KOPT-K1 (cell line): ENCODE measurements around the gene PTGFR.

Source experiments
- H3K27ac ChIP-seq: fragments of 200-600 bp; sonication (generic); 2 replicates; pipeline ENCODE4 v1.5.1; 2016; ENCODE audit warnings: antibody characterized with exemption, mild to moderate bottlenecking, low read depth, low read length; ENCODE audit not compliant: poor library complexity, severe bottlenecking
- H3K36me3 ChIP-seq: fragments of 200-600 bp; sonication (generic); 2 replicates; pipeline ENCODE4 v1.5.1; 2017; ENCODE audit warnings: antibody characterized with exemption, mild to moderate bottlenecking, low read length, moderate library complexity; ENCODE audit not compliant: insufficient read depth
- H3K9me3 ChIP-seq: fragments of 200-600 bp; sonication (generic); 2 replicates; pipeline ENCODE4 v1.5.1; 2017; ENCODE audit warnings: antibody characterized with exemption, low read length, mild to moderate bottlenecking; ENCODE audit not compliant: insufficient read depth, poor library complexity, severe bottlenecking

PTGFR gene, protein sequence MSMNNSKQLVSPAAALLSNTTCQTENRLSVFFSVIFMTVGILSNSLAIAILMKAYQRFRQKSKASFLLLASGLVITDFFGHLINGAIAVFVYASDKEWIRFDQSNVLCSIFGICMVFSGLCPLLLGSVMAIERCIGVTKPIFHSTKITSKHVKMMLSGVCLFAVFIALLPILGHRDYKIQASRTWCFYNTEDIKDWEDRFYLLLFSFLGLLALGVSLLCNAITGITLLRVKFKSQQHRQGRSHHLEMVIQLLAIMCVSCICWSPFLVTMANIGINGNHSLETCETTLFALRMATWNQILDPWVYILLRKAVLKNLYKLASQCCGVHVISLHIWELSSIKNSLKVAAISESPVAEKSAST

DNA sequence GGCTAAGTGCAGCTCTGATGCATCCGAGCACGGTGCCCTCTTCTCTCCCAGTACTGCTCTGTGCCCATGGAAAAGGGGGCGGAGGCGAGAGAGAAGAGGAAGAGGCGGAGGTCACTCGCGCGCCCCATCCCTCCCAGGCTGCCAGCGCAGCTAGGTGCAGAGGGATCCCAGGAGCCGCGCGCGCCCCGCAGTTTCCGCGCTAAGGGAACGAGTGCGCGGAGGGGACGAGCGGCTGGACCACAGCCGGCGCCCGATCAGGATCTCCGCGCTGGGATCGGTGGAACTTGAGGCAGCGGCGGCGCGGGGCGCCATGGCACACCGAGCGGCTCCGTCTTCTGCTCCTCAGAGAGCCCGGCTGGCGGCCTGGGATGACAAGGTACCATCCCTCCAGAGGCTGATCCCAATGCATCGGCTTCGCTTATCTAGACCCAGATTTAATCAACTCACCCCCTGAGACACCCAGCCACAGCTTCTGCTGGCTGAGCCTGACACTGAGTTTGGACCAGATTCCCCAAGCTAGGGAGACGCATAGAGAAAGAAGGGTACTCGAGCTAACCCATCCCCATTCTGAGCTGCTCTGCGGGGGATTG lies at the start of gene PTGFR:
Gene PTGFR, plus strand, starts transcription at position 114 of the 590 bp plus-strand sequence. CDS start 1,770 bp downstream, outside the sequence.
- Histone ChIP-seq H3K27ac (no peak within 1 kb of the TSS), H3K9me3 (no peaks in the 10 kb centered on the region), H3K36me3 (no peaks in the 10 kb centered on the region)

DNA sequence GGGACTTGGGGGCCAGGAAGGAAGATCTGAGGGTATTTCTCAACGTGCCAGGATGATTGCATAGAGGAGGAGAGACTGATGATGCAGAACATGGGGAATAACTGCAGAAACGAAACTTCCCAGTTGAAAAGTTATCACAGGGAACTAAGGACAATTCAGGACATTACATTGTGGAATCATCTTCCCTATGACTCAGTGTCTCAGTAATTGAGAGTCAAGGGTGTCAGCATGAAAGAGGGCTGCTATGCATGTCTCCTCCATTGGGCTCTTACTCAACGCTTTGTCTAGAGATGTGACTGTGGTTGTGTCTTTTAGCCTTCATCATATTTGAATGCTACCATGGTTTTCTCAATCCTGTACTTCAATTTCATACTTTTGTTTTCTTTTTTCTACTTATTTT lies 48.9 kb upstream of the PTGFR start:
- H3K36me3 ChIP-seq = no peaks in the 10 kb centered on the region
- H3K9me3 ChIP-seq = no peaks in the 10 kb centered on the region
- H3K27ac ChIP-seq = no peak overlapping the region

DNA sequence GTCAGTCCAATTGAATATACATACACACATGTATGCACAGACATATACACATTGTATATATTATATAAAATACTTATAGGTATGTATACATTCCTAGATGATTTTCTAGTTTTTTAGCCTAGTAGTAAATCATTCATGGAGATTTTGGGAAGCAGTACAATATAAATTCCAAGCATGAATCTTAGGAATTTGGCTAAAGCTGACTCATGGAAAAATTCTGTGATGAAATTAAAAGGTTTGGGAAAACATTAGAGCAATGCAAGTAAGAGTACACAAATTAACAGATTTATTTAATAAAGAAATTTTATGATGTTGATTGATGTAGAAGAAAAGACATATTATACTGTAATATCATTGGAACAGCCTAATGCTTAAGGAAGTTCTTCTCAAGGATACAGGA lies 43.7 kb upstream of the PTGFR start:
- H3K9me3 ChIP-seq = no peaks in the 10 kb centered on the region
- no peaks in the 10 kb centered on the region for H3K36me3 ChIP-seq
- H3K27ac ChIP-seq = no peak overlapping the region

DNA sequence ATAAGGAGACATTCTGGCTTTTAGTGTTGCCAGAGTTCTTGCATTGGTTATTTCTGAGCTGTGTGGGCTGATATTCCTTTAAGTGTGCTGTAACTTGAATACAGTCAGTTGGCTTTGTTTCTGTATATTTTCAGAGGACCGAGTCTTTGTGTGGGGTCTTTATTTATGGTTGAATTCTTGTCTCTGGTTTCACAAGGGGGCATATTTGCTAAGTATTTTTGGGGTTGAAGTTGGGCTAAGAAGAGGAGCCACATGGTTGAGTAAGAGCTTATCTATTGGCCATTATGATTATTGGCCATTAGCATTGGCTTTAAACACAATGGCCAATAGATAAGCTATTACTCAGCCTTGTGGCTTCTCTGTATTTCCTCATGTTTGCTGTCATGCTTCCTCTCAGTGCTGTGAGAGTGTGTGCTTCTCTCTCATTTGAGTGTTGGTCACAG lies 26.3 kb upstream of the PTGFR start:
- peaks cover 9% of the 10 kb centered on the region for H3K9me3 ChIP-seq
- no peak overlapping the region for H3K27ac ChIP-seq
- H3K36me3 ChIP-seq = no peaks in the 10 kb centered on the region

DNA sequence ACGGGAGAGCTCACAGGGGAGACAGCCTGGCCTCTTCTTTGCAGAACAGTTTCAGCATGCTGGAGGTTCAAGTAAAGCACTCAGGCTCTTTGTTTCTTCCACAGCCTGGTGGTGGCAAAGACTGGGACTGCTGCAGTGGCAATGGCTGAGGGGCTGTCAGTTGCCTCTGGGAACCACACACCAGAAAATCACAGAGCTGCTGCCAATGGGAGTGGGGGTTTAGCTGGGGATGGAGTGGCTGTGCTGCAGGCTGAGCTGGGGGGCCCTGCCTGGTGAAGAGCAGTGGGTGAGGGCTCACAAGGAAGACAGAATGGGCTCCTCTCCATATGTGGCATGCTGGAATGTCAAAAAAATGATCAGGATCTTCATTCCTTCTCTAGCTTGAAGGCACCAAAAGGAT lies 25.6 kb upstream of the PTGFR start:
- Histone ChIP-seq H3K27ac (no peak overlapping the region), H3K36me3 (no peaks in the 10 kb centered on the region), H3K9me3 (peaks cover 9% of the 10 kb centered on the region)

DNA sequence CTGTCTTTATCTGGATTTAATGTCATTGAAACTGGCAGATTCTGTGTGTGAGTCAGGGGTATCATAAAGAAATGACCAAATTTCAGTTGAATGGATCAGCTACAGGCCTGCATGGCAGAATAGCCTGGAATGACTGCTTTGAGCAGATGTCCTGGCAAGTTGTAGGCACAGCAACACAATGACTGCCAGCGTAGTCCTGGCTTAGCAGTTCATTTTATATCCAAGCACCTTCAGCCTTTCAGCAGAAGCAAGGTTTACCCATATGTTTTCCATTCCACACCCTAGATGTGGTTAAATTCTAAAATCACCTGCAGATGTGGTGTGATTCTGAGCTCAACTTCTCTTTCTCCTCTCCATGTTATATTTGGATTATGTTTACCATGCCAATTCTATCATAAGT lies 22.3 kb upstream of the PTGFR start:
- no peaks in the 10 kb centered on the region for H3K9me3 ChIP-seq
- no peak overlapping the region for H3K27ac ChIP-seq
- no peaks in the 10 kb centered on the region for H3K36me3 ChIP-seq

DNA sequence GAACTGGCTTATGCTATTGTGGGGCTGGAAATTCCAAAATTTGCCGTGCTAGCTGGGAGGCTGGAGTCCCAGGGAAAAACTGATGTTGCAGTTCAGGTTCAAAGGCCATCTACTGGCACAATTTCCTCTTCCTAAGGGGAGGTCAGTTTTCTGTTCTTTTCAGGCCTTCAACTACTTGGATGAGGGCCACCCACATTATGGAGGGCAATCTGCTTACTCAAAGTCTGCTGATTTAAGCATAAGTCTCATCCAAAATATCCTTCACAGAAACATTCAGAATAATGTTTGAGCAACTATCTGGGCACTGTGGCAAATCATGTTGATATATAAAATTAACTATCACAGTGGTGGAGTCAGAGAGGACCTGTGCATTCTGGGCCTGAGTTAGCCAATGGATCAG lies 21.2 kb upstream of the PTGFR start:
- Histone ChIP-seq H3K36me3 (no peaks in the 10 kb centered on the region), H3K9me3 (no peaks in the 10 kb centered on the region), H3K27ac (no peak overlapping the region)

DNA sequence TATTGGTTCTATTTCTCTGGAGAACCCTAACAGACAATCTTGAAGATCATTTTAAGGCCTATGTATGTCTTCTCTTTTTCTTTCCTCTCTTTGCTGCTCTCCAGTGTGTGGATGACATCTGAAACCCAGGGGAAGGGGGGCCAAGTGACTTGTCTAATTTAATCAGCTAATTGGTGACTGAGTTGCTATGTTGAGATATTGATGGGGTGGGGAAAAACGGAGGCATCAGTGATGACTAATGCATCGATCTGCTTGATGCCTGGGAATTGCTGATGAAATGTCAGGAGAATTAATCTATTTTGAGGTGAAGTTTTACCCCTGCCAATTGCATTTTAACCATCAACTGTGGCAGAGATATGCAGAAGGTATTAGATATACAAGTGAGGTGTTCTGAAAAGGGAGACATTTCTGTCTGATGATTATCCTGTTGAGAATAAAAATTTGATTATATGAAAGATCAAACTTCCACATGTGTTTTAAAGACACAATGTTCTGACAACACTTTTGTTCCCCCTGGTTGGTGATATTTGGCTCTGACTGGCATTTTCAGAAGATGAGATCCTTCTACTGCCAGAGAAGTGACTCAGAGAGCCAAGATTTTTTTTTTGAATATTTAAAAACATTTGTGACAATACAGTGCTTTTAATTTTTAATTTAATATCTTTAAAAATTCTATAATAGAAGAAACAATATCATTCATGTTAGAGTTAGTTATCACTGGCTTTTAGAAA lies 18.7 kb upstream of the PTGFR start:
- Histone ChIP-seq H3K36me3 (no peaks in the 10 kb centered on the region), H3K27ac (no peak overlapping the region)

DNA sequence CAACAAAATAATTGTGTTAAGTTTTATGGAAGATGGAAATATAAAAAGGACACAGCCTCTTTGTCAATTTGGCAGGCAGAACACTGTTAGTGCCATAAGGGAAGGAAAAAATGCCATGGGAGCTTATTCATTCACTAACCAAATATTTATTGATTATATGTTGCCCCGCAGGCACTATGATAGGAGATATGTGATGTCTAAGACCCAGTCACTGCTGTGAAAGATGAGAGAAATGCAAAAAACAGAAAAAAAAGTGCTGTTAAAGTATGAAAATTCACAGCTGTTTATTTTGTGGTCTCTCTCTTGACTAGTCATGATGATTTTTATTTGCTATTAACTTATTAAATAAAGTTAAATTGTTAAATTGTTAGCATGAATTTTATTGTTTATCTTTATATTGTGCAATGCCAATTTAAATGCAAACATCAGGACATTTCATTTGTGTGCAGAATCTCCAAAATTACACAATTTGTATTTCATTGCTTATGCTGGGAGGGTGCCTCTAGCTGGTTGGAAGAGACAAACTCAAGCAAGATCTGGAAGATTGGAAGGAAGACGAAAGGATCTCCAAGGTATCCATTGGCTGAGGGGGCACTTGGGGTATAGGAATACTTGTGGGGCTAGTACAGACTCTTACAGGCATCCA lies 17.8 kb upstream of the PTGFR start:
- Histone ChIP-seq H3K27ac (no peak overlapping the region), H3K9me3 (no peaks in the 10 kb centered on the region), H3K36me3 (no peaks in the 10 kb centered on the region)

More for the DNA sequence above, 18.7 kb upstream of the PTGFR start:
- no peaks in the 10 kb centered on the region for H3K9me3 ChIP-seq

DNA sequence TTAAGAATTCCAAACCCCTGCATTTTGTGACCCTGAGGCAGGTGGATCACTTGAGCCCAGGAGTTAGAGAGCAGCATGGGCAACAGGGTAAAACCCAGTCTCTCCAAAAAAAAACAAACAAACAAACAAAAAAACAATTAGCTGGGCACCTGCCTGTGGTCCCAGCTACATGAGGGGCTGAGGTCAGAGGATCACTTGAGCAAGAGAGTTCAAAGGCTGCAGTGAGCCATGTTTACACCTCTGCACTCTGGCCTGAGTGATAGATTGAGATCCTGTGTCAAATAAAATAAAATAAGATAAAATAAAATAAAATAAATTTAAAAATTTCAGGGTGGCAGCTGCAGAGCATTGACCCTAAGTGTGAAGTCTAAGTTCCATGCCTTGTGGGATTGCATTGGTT lies 16.7 kb upstream of the PTGFR start:
- Histone ChIP-seq H3K9me3 (no peaks in the 10 kb centered on the region), H3K27ac (no peak overlapping the region), H3K36me3 (no peaks in the 10 kb centered on the region)

DNA sequence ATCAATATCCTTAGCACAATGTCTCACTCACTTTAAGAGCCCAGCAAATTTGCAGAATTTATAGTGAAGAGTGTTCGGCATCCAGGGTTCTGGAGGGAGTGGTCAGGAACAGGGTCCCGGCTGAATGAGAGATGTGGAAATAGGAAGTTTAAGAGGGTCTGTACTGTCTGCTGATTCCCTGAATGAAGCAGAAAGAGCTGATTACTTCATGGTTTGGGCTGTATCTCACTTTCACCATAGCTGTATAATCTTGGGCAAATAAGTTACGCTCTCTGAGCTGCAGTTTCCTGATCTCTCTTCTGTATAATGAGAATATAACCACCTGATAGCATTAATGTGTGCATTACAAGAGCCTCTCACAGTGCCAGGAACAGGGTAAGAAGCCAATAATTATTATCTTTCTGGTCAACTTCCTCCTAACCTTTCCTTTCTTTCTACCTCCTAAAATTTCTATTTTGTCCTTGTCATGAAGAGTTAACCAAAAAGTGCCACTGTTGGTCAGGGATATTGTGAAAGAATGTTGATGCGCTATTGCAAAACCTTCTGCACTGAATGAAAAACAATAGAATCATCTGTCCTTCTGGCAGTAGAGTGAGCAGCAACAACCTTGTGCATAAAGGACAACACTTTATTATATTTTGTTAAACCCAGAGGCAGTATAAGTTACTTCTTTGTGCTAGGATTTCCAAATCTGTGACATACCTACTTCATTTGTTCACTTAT lies 14.7 kb upstream of the PTGFR start:
- Histone ChIP-seq H3K27ac (no peak overlapping the region), H3K36me3 (no peaks in the 10 kb centered on the region), H3K9me3 (no peaks in the 10 kb centered on the region)

DNA sequence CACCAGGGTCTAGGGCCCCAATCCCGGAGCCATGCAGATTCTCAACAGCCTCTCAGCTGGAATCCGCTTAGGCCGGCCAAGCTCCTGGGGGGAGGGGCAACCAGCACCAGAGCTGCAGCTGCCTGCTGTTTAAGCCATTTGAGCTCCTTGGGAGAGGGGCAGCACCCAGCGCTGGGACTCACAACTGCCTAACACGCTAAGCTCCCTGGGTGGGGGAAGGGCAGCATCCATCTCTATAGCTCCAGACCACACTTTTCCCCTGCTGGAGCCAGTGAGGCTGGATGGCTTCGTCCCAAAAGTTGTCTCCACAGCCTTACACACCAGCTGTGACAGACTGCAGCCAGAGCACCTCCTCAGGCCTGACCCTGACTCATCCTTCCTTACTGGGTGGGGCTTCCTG lies 6.9 kb upstream of the PTGFR start:
- H3K9me3 ChIP-seq = no peaks in the 10 kb centered on the region
- no peaks in the 10 kb centered on the region for H3K36me3 ChIP-seq
- no peak overlapping the region for H3K27ac ChIP-seq

DNA sequence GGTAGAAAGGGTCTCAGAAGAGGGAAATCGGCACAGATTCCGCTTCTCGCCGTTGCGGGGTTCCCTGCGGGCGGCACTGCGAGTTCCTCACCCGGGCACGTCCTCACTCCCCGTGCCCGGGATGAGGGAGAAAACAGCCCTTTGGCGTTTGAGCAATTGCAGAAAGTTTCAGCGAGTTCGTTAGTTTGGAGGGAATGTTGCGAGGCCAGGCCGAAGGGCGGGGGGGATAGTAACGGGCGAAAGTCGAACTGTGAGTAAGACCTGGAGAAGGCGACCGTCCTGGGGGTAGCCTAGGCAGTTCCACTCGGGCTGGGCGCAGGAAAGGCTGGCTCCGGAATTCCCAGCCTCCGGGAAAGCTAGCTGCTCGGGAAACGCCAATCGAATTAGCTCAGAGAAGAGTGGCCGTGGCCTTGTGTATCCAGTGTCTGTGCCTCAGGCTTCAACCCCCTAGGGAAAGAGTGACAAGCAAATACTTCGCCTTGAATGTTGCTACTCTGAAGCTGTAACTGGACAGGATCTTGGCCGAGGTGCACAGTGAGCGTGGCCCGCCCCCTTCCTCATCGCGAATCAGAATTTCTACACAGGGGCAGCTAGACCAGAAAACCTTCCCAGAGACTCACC lies 787 bp downstream of the PTGFR start:
- no peaks in the 10 kb centered on the region for H3K9me3 ChIP-seq
- H3K36me3 ChIP-seq = no peaks in the 10 kb centered on the region
- H3K27ac ChIP-seq = no peak overlapping the region

DNA sequence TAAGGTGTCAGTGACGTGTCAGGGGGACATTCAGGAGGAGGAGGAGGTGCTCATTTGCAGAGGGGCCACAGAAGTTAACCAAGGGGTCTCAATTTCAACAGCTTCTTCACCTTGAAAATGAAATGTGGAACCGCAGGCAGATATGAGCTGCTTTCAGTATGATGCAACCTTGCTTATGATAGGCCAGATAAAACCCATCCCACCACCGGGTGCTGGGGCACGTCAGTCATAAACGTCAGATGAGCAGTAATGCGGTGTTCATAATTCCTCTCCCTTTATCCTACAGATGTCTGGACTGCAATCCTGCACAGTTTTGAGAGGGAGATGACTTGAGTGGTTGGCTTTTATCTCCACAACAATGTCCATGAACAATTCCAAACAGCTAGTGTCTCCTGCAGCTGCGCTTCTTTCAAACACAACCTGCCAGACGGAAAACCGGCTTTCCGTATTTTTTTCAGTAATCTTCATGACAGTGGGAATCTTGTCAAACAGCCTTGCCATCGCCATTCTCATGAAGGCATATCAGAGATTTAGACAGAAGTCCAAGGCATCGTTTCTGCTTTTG lies 1.7 kb downstream of the PTGFR start:
- Histone ChIP-seq H3K27ac (no peak overlapping the region), H3K9me3 (no peaks in the 10 kb centered on the region), H3K36me3 (no peaks in the 10 kb centered on the region)
